ENCODE measurements around the gene P2RX5. TPM values are rescaled to one million over a fixed set of nuclear protein-coding genes. Genes with fewer than 3 reads are reported as not detected.

The P2RX5 gene
- polyA plus RNA-seq, 1 donor (not counting 4 experiments of a cell fraction or from before 2014, with no cell fraction given): 0.43 TPM

GRCh38 chr17:3627769-3628167, 68.2 kb downstream of the P2RX5 start:
- H4K20me1 ChIP-seq (ENCODE audit: control insufficient read depth, extremely low read depth, insufficient read depth, low read length): no peaks in the 10 kb centered on the region
- H3K4me2 ChIP-seq (ENCODE audit: control insufficient read depth, extremely low read depth, insufficient read depth, low read depth, low read length): no peak overlapping the region
- H3K9me3 ChIP-seq (ENCODE audit: control insufficient read depth, low read depth, low read length): no peaks in the 10 kb centered on the region
- no peak for TF ChIP-seq EZH2 (IDR thresholded peaks at IDR 0.05; ENCODE audit: low read length)
- TF ChIP-seq CTCF (optimal IDR thresholded peaks at IDR 0.05 in 1 of 3, IDR thresholded peaks at IDR 0.05 in 1 of 3, conservative IDR thresholded peaks at IDR 0.05 in 1 of 3; ENCODE audit: extremely low read depth in 1 of 3, insufficient read depth in 2 of 3, low read length in 3 of 3): no peak
- peaks cover 2% of the 10 kb centered on the region for H3K79me2 ChIP-seq (ENCODE audit: control insufficient read depth, insufficient read depth, low read length)
- no peak overlapping the region for H3K27ac ChIP-seq (ENCODE audit: control insufficient read depth, insufficient read depth, low read length)
- H3K4me3 ChIP-seq (ENCODE audit: control insufficient read depth in 2 of 3, extremely low read depth in 1 of 3, insufficient read depth in 2 of 3, low read depth in 1 of 3, low read length in 3 of 3): no peak overlapping the region
- no peaks in the 10 kb centered on the region for H3K27me3 ChIP-seq (ENCODE audit: control insufficient read depth, extremely low read depth, insufficient read depth, low read length)
- dilution Hi-C loops (cut with MboI; ENCODE audit: extremely low pct_ligation_motif_present, low sequenced_read_pairs): no loop called here
- DNase-seq (ENCODE audit: low read depth, low spot score) (no peak), FAIRE-seq (no peak)
- H3K4me1 ChIP-seq (ENCODE audit: control insufficient read depth, extremely low read depth, insufficient read depth, low read length): no peaks in the 10 kb centered on the region
- H3K36me3 ChIP-seq (ENCODE audit: control insufficient read depth in 2 of 2, extremely low read depth in 1 of 2, insufficient read depth in 2 of 2, low read length in 2 of 2): peaks cover 18 to 19% of the 10 kb centered on the region in 2 experiments
- no peak overlapping the region for H3K9ac ChIP-seq (ENCODE audit: control insufficient read depth, extremely low read depth, insufficient read depth, low read length)
- no peak overlapping the region for H2AFZ ChIP-seq (ENCODE audit: control insufficient read depth, low read length)
- H3K9me1 ChIP-seq (ENCODE audit: control insufficient read depth, extremely low read depth, insufficient read depth, low read length): no peaks in the 10 kb centered on the region

- H3K9me1 ChIP-seq (ENCODE audit: control insufficient read depth, extremely low read depth, insufficient read depth, low read length): no peaks in the 10 kb centered on the region
- H3K4me2 ChIP-seq (ENCODE audit: control insufficient read depth, extremely low read depth, insufficient read depth, low read depth, low read length): no peak overlapping the region
- DNase-seq (ENCODE audit: low read depth, low spot score) (no peak), FAIRE-seq (no peak)
- no peaks in the 10 kb centered on the region for H3K4me1 ChIP-seq (ENCODE audit: control insufficient read depth, extremely low read depth, insufficient read depth, low read length)
- H3K27me3 ChIP-seq (ENCODE audit: control insufficient read depth, extremely low read depth, insufficient read depth, low read length): no peaks in the 10 kb centered on the region
- dilution Hi-C loops (cut with MboI; ENCODE audit: extremely low pct_ligation_motif_present, low sequenced_read_pairs): no loop called here
- H3K27ac ChIP-seq (ENCODE audit: control insufficient read depth, insufficient read depth, low read length): no peak overlapping the region
- no peak overlapping the region for H2AFZ ChIP-seq (ENCODE audit: control insufficient read depth, low read length)
- H4K20me1 ChIP-seq (ENCODE audit: control insufficient read depth, extremely low read depth, insufficient read depth, low read length): no peaks in the 10 kb centered on the region
- no peak overlapping the region for H3K9ac ChIP-seq (ENCODE audit: control insufficient read depth, extremely low read depth, insufficient read depth, low read length)
- no peaks in the 10 kb centered on the region for H3K9me3 ChIP-seq (ENCODE audit: control insufficient read depth, low read depth, low read length)
- peaks cover 19 to 21% of the 10 kb centered on the region in 2 experiments for H3K36me3 ChIP-seq (ENCODE audit: control insufficient read depth in 2 of 2, extremely low read depth in 1 of 2, insufficient read depth in 2 of 2, low read length in 2 of 2)
- no peak overlapping the region for H3K4me3 ChIP-seq (ENCODE audit: control insufficient read depth in 2 of 3, extremely low read depth in 1 of 3, insufficient read depth in 2 of 3, low read depth in 1 of 3, low read length in 3 of 3)
- H3K79me2 ChIP-seq (ENCODE audit: control insufficient read depth, insufficient read depth, low read length): no peaks in the 10 kb centered on the region
- TF ChIP-seq EZH2 (IDR thresholded peaks at IDR 0.05; ENCODE audit: low read length) (no peak), CTCF (optimal IDR thresholded peaks at IDR 0.05 in 1 of 3, IDR thresholded peaks at IDR 0.05 in 1 of 3, conservative IDR thresholded peaks at IDR 0.05 in 1 of 3; ENCODE audit: extremely low read depth in 1 of 3, insufficient read depth in 2 of 3, low read length in 3 of 3) (no peak)
Measured at GRCh38 chr17:3626831-3627768, 68.9 kb downstream of the P2RX5 start.

Other genes with a start within 250 kb of the P2RX5 start
- 0.10 TPM in 1 of 3 replicates, not detected in the others for gene SPATA22, start 224.3 kb downstream of the P2RX5 start, polyA plus RNA-seq
- gene ASPA, start 220.2 kb downstream of the P2RX5 start, polyA plus RNA-seq: not detected in 3 replicates
- gene TRPV3, start 138.3 kb downstream of the P2RX5 start, polyA plus RNA-seq: 5.8 to 16.6 TPM (median 9.4 TPM) in 3 replicates
- gene TRPV1, start 86.7 kb downstream of the P2RX5 start, polyA plus RNA-seq: 1.3 to 2.2 TPM (median 1.5 TPM) in 3 replicates
- gene SHPK, start 59.9 kb downstream of the P2RX5 start, polyA plus RNA-seq: 9.2 to 11.8 TPM (median 11.0 TPM) in 3 replicates
- 7.4 to 10.3 TPM (median 10.2 TPM) in 3 replicates for gene CTNS, start 59.4 kb downstream of the P2RX5 start, polyA plus RNA-seq
- 105 to 197 TPM (median 126 TPM) in 3 replicates for gene TAX1BP3, start 27.6 kb downstream of the P2RX5 start, polyA plus RNA-seq
- 35.4 to 47.4 TPM (median 36.6 TPM) in 3 replicates for gene EMC6, start 27.3 kb downstream of the P2RX5 start, polyA plus RNA-seq
- gene HASPIN, start 27.7 kb upstream of the P2RX5 start, polyA plus RNA-seq: 0.90 to 4.7 TPM (median 3.5 TPM) in 3 replicates
- gene ITGAE, start 105.0 kb upstream of the P2RX5 start, polyA plus RNA-seq: 45.7 to 66.6 TPM (median 50.8 TPM) in 3 replicates
- 13.9 to 22.1 TPM (median 16.8 TPM) in 3 replicates for gene NCBP3, start 150.1 kb upstream of the P2RX5 start, polyA plus RNA-seq
- gene CAMKK1, start 196.9 kb upstream of the P2RX5 start, polyA plus RNA-seq: 1.8 to 2.6 TPM (median 2.5 TPM) in 3 replicates
- not detected in 3 replicates for gene P2RX1, start 220.3 kb upstream of the P2RX5 start, polyA plus RNA-seq

All from keratinocyte (primary cell).